NB4 (cell line): ENCODE data around the gene POLR3H.

ENCODE experiments used
- DNase-seq: peaks from one replicate; pipeline ENCODE4 v3.0.0; 2010; ENCODE audit warnings: low read depth
- H3K4me3 ChIP-seq: one replicate; pipeline ENCODE4 v1.5.1; 2011; ENCODE audit warnings: mild to moderate bottlenecking, low read depth, low read length, moderate library complexity
- MYC ChIP-seq: IDR thresholded peaks from 2 replicates; pipeline ENCODE4 v1.6.1; 2011; ENCODE audit warnings: low read depth, low read length
- POLR2A ChIP-seq: IDR thresholded peaks from 2 replicates; pipeline ENCODE4 v1.6.1; 2011; ENCODE audit warnings: mild to moderate bottlenecking; ENCODE audit not compliant: insufficient read length; ENCODE audit errors: extremely low read depth
- TF ChIP-seq, protein P1 (sequence below): IDR thresholded peaks from 2 replicates; pipeline ENCODE4 v1.6.1; 2011; ENCODE audit warnings: low read depth, low read length
- TF ChIP-seq, protein P2 (sequence below): IDR thresholded peaks from one replicate; pipeline ENCODE4 v1.5.1; 2012; ENCODE audit warnings: low read depth, low read length

The POLR3H gene

DNA sequence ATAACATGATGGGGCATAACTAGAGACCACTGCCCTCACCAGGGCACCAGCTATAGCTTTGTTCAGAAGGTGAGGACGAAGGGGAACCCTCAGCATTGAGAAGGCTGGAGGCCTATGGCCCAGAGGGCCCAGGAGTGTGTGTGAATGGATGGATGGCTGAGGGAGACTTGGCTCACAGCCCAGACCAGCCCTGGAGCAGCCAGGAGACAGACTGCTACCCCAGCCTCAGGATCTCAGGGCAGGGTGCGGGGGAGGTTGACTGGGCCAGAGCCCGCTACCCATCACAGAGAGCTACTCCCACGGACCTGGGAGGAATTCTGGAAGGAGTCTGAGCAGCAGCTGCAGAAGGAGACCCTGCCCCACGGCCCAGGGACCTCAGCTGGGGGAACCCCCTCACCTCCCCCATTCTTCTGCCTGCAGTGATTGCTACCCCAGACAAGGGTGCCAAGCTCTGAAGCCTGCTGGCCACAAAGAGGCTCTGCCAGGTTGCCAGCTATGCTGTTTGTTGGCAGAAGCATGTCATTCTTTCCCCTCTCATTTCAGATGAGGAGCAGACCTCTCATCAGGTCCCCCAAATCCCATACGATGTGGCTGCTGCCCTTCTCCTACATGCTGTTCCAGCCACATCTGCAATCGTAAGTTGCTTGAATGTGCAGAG lies 11.2 kb upstream of the POLR3H start:
- no peak overlapping the region for H3K4me3 ChIP-seq
- no peak for TF ChIP-seq POLR2A
- no peak for TF ChIP-seq MYC
- TF ChIP-seq, protein P1, sequence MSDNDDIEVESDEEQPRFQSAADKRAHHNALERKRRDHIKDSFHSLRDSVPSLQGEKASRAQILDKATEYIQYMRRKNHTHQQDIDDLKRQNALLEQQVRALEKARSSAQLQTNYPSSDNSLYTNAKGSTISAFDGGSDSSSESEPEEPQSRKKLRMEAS = no peak
- TF ChIP-seq, protein P2, sequence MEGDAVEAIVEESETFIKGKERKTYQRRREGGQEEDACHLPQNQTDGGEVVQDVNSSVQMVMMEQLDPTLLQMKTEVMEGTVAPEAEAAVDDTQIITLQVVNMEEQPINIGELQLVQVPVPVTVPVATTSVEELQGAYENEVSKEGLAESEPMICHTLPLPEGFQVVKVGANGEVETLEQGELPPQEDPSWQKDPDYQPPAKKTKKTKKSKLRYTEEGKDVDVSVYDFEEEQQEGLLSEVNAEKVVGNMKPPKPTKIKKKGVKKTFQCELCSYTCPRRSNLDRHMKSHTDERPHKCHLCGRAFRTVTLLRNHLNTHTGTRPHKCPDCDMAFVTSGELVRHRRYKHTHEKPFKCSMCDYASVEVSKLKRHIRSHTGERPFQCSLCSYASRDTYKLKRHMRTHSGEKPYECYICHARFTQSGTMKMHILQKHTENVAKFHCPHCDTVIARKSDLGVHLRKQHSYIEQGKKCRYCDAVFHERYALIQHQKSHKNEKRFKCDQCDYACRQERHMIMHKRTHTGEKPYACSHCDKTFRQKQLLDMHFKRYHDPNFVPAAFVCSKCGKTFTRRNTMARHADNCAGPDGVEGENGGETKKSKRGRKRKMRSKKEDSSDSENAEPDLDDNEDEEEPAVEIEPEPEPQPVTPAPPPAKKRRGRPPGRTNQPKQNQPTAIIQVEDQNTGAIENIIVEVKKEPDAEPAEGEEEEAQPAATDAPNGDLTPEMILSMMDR = no peak
- DNase-seq = no peak

DNA sequence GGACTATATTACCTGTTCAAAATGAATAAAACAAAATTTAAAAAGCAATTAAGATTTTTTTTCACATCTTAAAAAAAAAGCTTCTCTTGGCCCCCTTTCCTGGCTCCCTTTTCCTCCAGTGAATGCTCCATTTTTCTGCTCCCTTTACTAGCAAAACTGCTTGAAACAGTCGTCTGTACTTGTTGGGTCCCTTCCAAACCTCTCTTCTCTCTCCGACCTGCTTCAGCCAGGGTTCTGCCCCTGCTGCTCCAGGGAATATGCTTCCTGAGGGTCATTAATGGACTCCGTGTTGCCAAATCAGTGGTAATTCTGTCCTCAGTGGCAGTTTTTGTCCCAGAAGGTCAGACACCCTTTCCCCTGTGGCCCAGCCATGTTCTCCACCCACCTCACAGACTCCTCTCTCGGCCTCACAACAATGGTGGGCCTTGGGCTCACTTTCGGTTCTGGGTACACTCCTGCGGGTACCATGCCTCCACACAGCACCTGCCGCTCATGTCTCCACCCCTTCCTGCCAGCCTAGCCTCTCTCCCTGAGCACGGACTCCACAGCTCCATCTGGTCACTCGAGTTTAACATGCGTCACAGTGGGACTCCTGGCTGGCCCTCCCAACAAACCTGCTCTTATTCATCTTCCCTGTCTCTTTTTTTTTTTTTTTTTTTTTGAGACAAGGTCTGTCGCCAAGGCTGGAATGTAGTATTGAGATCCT lies 7.8 kb upstream of the POLR3H start:
- DNase-seq = no peak
- H3K4me3 ChIP-seq = no peak overlapping the region
- no peak for TF ChIP-seq POLR2A
- TF ChIP-seq MYC = no peak
- TF ChIP-seq, protein P1 = no peak
- TF ChIP-seq, protein P2 = no peak

DNA sequence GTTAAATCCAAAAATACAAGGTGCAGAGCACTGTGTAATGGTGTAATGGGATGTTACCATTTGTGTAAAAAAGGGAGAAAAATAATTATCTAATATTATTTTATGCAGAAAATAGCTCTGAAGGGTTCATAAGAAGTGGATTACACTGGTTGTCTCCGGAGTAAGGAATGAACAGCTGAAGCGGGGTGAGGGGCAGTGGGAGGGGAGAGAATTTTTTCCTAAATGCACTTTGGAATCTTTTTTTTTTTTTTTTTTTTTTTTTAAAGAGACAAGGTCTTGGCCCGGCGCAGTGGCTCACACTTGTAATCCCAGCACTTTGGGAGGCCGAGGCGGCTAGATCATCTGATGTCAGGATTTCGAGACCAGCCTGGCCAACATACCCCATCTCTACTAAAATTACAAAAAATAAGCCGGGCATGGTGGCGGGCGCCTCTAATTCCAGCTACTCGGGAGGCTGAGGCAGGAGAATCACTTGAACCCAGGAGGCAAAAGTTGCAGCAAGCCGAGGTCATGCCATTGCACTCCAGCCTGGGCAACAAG lies 6.8 kb upstream of the POLR3H start:
- no peak for DNase-seq
- no peak overlapping the region for H3K4me3 ChIP-seq
- TF ChIP-seq, protein P1 = no peak

DNA sequence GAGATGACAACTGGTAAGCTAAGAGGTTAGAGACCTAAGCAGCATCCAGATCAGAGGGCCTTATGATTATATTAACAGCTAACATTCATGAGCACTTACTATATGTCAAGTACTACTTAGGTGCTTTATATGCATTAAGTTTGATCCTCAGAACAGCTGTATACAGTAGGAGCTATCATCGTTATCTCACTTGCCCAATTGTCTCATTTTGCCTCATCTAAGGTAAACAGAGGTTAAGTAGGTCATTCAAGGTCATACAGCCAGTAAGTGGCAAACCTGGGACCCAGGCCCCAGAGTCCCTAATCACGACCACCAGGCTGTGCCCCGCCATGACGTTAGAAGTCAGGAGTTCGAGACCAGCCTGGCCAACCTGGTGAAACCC lies 4.6 kb upstream of the POLR3H start:
- no peak for DNase-seq
- H3K4me3 ChIP-seq = no peak overlapping the region
- no peak for TF ChIP-seq MYC

DNA sequence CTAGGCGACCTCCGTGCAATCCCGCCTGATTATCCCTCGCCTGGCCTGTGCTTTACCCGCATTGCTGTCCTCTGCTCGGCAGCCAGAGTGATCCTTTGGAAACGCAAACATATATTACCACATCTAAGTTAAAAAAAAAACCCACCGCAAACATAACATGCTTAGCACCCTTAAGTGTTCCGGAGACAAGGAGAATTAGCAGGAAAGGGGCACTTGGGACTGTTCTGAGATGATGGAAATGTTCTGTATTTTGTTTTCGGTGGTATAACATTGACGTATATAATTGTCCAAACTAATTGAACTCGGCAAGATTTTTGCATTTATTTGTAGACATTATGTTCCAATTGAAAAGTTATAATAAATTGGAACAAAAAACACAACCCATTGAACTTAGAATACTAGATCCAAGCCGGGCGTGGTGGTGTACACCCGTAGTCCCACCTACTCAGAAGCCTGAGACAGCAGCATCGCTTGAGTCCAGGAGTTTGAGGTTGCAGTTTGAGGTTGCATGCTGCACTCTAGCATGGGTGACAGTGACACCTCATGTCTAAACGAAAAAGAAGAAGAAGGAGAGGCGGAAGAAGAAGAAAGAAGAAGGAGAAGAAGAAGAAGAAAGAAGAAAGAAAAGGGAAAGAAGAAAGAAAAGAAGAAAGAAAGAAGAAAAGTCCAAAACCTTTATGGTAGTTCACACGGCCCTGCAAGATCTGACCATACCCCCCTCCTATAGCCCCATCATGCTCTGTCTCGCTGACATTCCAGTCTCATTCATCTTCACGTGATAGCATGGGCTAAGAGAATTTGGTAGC lies 604 bp upstream of the POLR3H start:
- TF ChIP-seq MYC = no peak
- TF ChIP-seq, protein P2 = no peak
- TF ChIP-seq POLR2A = no peak
- TF ChIP-seq, protein P1 = no peak
- DNase-seq = no peak
- peak overlapping the region; percentile 51 for H3K4me3 ChIP-seq

DNA sequence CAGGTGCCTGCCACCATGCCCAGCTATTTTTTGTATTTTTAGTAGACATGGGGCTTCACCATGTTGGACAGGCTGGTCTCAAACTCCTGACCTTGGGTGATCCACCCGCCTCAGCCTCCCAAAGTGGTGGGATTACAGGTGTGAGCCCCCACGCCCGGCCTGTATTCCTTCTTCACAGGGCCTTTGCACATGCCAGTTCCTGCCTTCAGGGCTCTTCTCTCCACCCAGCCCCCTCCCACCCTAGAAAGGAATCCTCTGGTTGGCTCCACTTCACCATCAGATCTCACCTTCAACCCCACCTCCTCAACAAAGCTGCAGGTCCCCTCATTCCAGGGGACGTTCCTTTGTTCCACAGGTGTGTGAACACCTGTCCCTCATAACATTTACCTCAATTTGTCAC lies 2.0 kb downstream of the POLR3H start:
- TF ChIP-seq, protein P2 = no peak
- TF ChIP-seq, protein P1 = no peak
- TF ChIP-seq POLR2A (no peak), MYC (no peak)
- H3K4me3 ChIP-seq = peak overlapping the region; percentile 94
- no peak for DNase-seq
